A549 (cell line): ENCODE results near the gene KRT73. TPM values are rescaled to one million over a fixed set of nuclear protein-coding genes. Genes with fewer than 3 reads are reported as not detected.

Experiments used
- ATAC-seq, 2 experiments: fragments of 200-7000 bp in 1 of 2; fragments of >200 bp in 1 of 2; cut with Nextera tagmentation in 1 of 2; cut with Tn5 transposase in 1 of 2; 3 replicates each; pipeline versions ENCODE4 v1.8.0 to v1.9.1; 2018 to 2020; ENCODE audit warnings: mild to moderate bottlenecking in 1 of 2, moderate library complexity in 1 of 2
- CTCF ChIA-PET: fragments of 300-600 bp; sonication (Branson Sonifier 250); formaldehyde crosslinking; extraction: SDS; loops from one replicate; lab custom pipeline; 2021; ENCODE audit warnings: antibody characterized with exemption, inconsistent platforms; lab: Yijun Ruan, JAX
- POLR2A ChIA-PET: fragments of 350-600 bp; formaldehyde crosslinking; extraction: SDS; loops from one replicate; lab custom pipeline; 2021; ENCODE audit warnings: antibody characterized with exemption, inconsistent platforms; lab: Yijun Ruan, JAX
- DNase-seq, 2 experiments: peaks; one replicate each; pipeline versions ENCODE4 v3.0.0 to v3.0.0-alpha.2; 2011 to 2016; ENCODE audit warnings: low read depth in 1 of 2, low spot score in 1 of 2
- FAIRE-seq: peaks from 2 replicates; lab custom pipeline; 2011; peaks lifted over from hg19 to GRCh38; lab: Jason Lieb, UNC
- H3K27ac ChIP-seq, 2 experiments: fragments of >200 bp; sonication (Bioruptor Twin); formaldehyde crosslinking; 3 replicates each; pipeline ENCODE4 v1.5.1; 2016 to 2017
- H3K4me1 ChIP-seq: fragments of >200 bp; sonication (Bioruptor Twin); formaldehyde crosslinking; 3 replicates; pipeline ENCODE4 v1.6.1; 2016
- H3K4me2 ChIP-seq: fragments of >200 bp; sonication (Bioruptor Twin); formaldehyde crosslinking; 3 replicates; pipeline ENCODE4 v1.6.1; 2016
- H3K4me3 ChIP-seq: fragments of >200 bp; sonication (Bioruptor Twin); formaldehyde crosslinking; 3 replicates; pipeline ENCODE4 v1.5.1; 2016
- H3K9me3 ChIP-seq: fragments of >200 bp; sonication (Bioruptor Twin); formaldehyde crosslinking; 3 replicates; pipeline ENCODE4 v1.6.1; 2016
- CHD4 ChIP-seq: fragments of 200-600 bp; sonication (generic); IDR thresholded peaks from 2 replicates; pipeline ENCODE4 v1.6.1; 2016; ENCODE audit warnings: antibody characterized with exemption, mild to moderate bottlenecking, borderline replicate concordance
- CTCF ChIP-seq: fragments of >200 bp; sonication (Bioruptor Twin); formaldehyde crosslinking; IDR thresholded peaks from 3 replicates; pipeline ENCODE4 v1.5.1; 2016
- EHF ChIP-seq: fragments of 250-450 bp; sonication (Bioruptor Pico); IDR thresholded peaks from 2 replicates; pipeline ENCODE4 v1.5.0; 2020; ENCODE audit warnings: mild to moderate bottlenecking
- ELK1 ChIP-seq: fragments of 150-350 bp; IDR thresholded peaks from 2 replicates; pipeline ENCODE4 v1.6.1; 2014; ENCODE audit warnings: low read depth, mild to moderate bottlenecking, low read length
- EP300 ChIP-seq, 2 experiments: fragments of >200 bp; sonication (Bioruptor Twin); formaldehyde crosslinking; IDR thresholded peaks; 2 replicates in 1 of 2; 3 replicates in 1 of 2; pipeline ENCODE4 v1.6.1; 2016 to 2017
- ESRRA ChIP-seq: fragments of 150-350 bp; IDR thresholded peaks from 2 replicates; pipeline ENCODE4 v1.6.1; 2014; ENCODE audit warnings: mild to moderate bottlenecking, low read length, borderline replicate concordance
- FOSB ChIP-seq: fragments of 250-450 bp; sonication (Bioruptor Pico); IDR thresholded peaks from 2 replicates; pipeline ENCODE4 v1.5.0; 2020; ENCODE audit warnings: mild to moderate bottlenecking, moderate library complexity
- FOSL2 ChIP-seq, 2 experiments: fragments of 450-650 bp in 1 of 2; fragments of >200 bp in 1 of 2; sonication (Bioruptor Twin) in 1 of 2; formaldehyde crosslinking; IDR thresholded peaks; 2 replicates each; pipeline versions ENCODE4 v1.5.0 to v1.6.1; 2016 to 2020; ENCODE audit warnings: mild to moderate bottlenecking in 1 of 2, moderate library complexity in 1 of 2
- FOXS1 ChIP-seq: fragments of 250-450 bp; sonication (Bioruptor Pico); IDR thresholded peaks from 2 replicates; pipeline ENCODE4 v1.5.0; 2020; ENCODE audit warnings: mild to moderate bottlenecking, moderate library complexity
- GATA3 ChIP-seq: IDR thresholded peaks from 2 replicates; pipeline ENCODE4 v1.6.1; 2012; ENCODE audit warnings: borderline replicate concordance
- HDAC2 ChIP-seq: fragments of 200-600 bp; sonication (generic); IDR thresholded peaks from 2 replicates; pipeline ENCODE4 v1.6.1; 2016
- HES2 ChIP-seq: fragments of >200 bp; sonication (Bioruptor Twin); formaldehyde crosslinking; IDR thresholded peaks from 2 replicates; pipeline ENCODE4 v1.6.1; 2016
- HEYL ChIP-seq: fragments of 250-450 bp; sonication (Bioruptor Pico); IDR thresholded peaks from 2 replicates; pipeline ENCODE4 v1.8.0; 2021; ENCODE audit warnings: mild to moderate bottlenecking, moderate library complexity
- HMGXB4 ChIP-seq: fragments of 250-450 bp; sonication (Bioruptor Pico); IDR thresholded peaks from 2 replicates; pipeline ENCODE4 v1.5.0; 2021; ENCODE audit warnings: mild to moderate bottlenecking, moderate library complexity, borderline replicate concordance
- JUNB ChIP-seq: fragments of >200 bp; sonication (Bioruptor Twin); formaldehyde crosslinking; IDR thresholded peaks from 2 replicates; pipeline ENCODE4 v1.6.1; 2016
- KDM1A ChIP-seq: fragments of 200-600 bp; sonication (generic); IDR thresholded peaks from 2 replicates; pipeline ENCODE4 v1.6.1; 2016; ENCODE audit warnings: low read depth, mild to moderate bottlenecking
- MAFK ChIP-seq: fragments of 450-650 bp; IDR thresholded peaks from 2 replicates; pipeline ENCODE4 v1.6.1; 2014; ENCODE audit not compliant: partially characterized antibody
- MAX ChIP-seq: IDR thresholded peaks from 2 replicates; pipeline ENCODE4 v1.6.1; 2012
- NFE2L2 ChIP-seq: fragments of 150-350 bp; conservative IDR thresholded peaks from 2 replicates; pipeline ENCODE4 v1.6.1; 2014; ENCODE audit warnings: low read length
- NPAS2 ChIP-seq: fragments of 250-450 bp; sonication (Bioruptor Pico); IDR thresholded peaks from 2 replicates; pipeline ENCODE4 v1.8.0; 2022; ENCODE audit warnings: mild to moderate bottlenecking, moderate library complexity, borderline replicate concordance
- POLR2AphosphoS2 ChIP-seq: conservative IDR thresholded peaks from 2 replicates; pipeline ENCODE4 v1.6.1; 2012; ENCODE audit warnings: low read length, improper control_type of control experiment, inconsistent platforms
- RAD21 ChIP-seq, 2 experiments: fragments of >200 bp in 1 of 2; sonication (Bioruptor Twin) in 1 of 2; formaldehyde crosslinking in 1 of 2; IDR thresholded peaks in 1 of 2; conservative IDR thresholded peaks in 1 of 2; 2 replicates in 1 of 2; 3 replicates in 1 of 2; pipeline ENCODE4 v1.6.1; 2012 to 2018; ENCODE audit warnings: inconsistent platforms in 1 of 2
- RCOR1 ChIP-seq: fragments of 150-350 bp; IDR thresholded peaks from 2 replicates; pipeline ENCODE4 v1.6.1; 2014; ENCODE audit warnings: antibody characterized with exemption, low read length, low read depth
- USF2 ChIP-seq: fragments of 450-650 bp; IDR thresholded peaks from 2 replicates; pipeline ENCODE4 v1.6.1; 2014; ENCODE audit warnings: antibody characterized with exemption
- ZNF302 ChIP-seq: fragments of 250-450 bp; sonication (Bioruptor Pico); IDR thresholded peaks from 2 replicates; pipeline ENCODE4 v1.9.0; 2021; ENCODE audit warnings: inconsistent platforms, mild to moderate bottlenecking, moderate library complexity
- WGBS: methylation state at CpG from one replicate; pipeline ENCODE4 v1.1.6; 2017; ENCODE audit errors: missing lambda C conversion rate; 5-methylcytosine and 5-hydroxymethylcytosine counted together
- polyA plus RNA-seq, 4 experiments: library from polyadenylated mRNA; depleted of rRNA in 3 of 4; stranded (reverse); fragments of >200 nt; fragmentation: RNase III in 1 of 4; extraction: RNeasy Plus Mini Kit Qiagen cat#74134 plus additional on column Dnase treatment in 1 of 4; gene quantifications; 2 replicates in 3 of 4; 3 replicates in 1 of 4; pipeline ENCODE4 v1.2.3, GENCODE V29; 2011 to 2017

KRT73 gene
- polyA plus RNA-seq, 2 of the 4 experiments (the other 2 are of a cell fraction), result not detected

- WGBS, result 89% methylated on average over 17 of the region's 17 CpGs
- Histone ChIP-seq H3K4me1 (peaks cover 8% of the 10 kb centered on the region), H3K27ac (no peak overlapping the region), H3K9me3 (no peaks in the 10 kb centered on the region), H3K4me3 (no peak overlapping the region), H3K4me2 (no peak overlapping the region)
- no peak for TF ChIP-seq HDAC2
- no peak for TF ChIP-seq NPAS2
- no peak for TF ChIP-seq NFE2L2
- no peak for TF ChIP-seq FOSL2 (IDR thresholded peaks at IDR 0.05)
- no peak for TF ChIP-seq FOSL2 (CRISPR knock-in tag; IDR thresholded peaks at IDR 0.05)
- TF ChIP-seq EP300 (IDR thresholded peaks at IDR 0.05), result no peak
- no peak for TF ChIP-seq POLR2AphosphoS2
- TF ChIP-seq ESRRA, result no peak
- no peak for TF ChIP-seq ELK1
- TF ChIP-seq EHF (CRISPR knock-in tag), result no peak
- TF ChIP-seq USF2, result no peak
- TF ChIP-seq JUNB, result no peak
- no peak for TF ChIP-seq MAX
- TF ChIP-seq ZNF302 (CRISPR knock-in tag), result no peak
- no peak for TF ChIP-seq HES2
- TF ChIP-seq CHD4, result no peak
- no peak for TF ChIP-seq HEYL (CRISPR knock-in tag)
- TF ChIP-seq RCOR1, result no peak
- FAIRE-seq (no peak), DNase-seq (no peak), ATAC-seq (no peak)
- POLR2A ChIA-PET, result no interaction called here
- CTCF ChIA-PET, result interaction anchor here (1.4 to 13.8 kb wide), 3 partner anchors 214 to 465 kb away, joined by 3 to 492 read pairs (median 15); no protein-coding TSS in a partner anchor
These were observed 30.8 kb downstream of the KRT73 start for GRCh38 chr12:52587563-52587962.

- POLR2A ChIA-PET, result no interaction called here
- no peak for ATAC-seq
- Histone ChIP-seq H3K4me2 (no peak overlapping the region), H3K4me1 (peaks cover 24% of the 10 kb centered on the region), H3K4me3 (no peak overlapping the region), H3K9me3 (no peaks in the 10 kb centered on the region), H3K27ac (no peak overlapping the region)
- CTCF ChIA-PET, result interaction anchor here (0.8 to 13.8 kb wide), 9 partner anchors 12 to 442 kb away, joined by 3 to 492 read pairs (median 3); no protein-coding TSS in a partner anchor
- FAIRE-seq, result no peak
- DNase-seq, result no peak
- WGBS, result 88% methylated on average over 9 of the region's 9 CpGs
- no peak for TF ChIP-seq KDM1A
- TF ChIP-seq GATA3, result no peak
- no peak for TF ChIP-seq MAFK
- no peak for TF ChIP-seq MAX
- no peak for TF ChIP-seq FOSB
- TF ChIP-seq CTCF, result no peak
- no peak for TF ChIP-seq HMGXB4
- TF ChIP-seq RCOR1, result no peak
- no peak for TF ChIP-seq FOXS1 (CRISPR knock-in tag)
- no peak for TF ChIP-seq POLR2AphosphoS2
- no peak for TF ChIP-seq RAD21 (conservative IDR thresholded peaks at IDR 0.05 in 1 of 2, IDR thresholded peaks at IDR 0.05 in 1 of 2)
- no peak for TF ChIP-seq HES2
- TF ChIP-seq HDAC2, result no peak
- TF ChIP-seq, all 56 proteins: peak for 0
These were observed 32.4 kb downstream of the KRT73 start for GRCh38 chr12:52585946-52586345.
